Measurements from ENCODE around the gene TMEM252. TPM values are rescaled to one million over a fixed set of nuclear protein-coding genes. Genes with fewer than 3 reads are reported as not detected.

Gene TMEM252
- polyA plus RNA-seq, 2 of the 4 experiments (the other 2 are of a cell fraction): not detected

DNA sequence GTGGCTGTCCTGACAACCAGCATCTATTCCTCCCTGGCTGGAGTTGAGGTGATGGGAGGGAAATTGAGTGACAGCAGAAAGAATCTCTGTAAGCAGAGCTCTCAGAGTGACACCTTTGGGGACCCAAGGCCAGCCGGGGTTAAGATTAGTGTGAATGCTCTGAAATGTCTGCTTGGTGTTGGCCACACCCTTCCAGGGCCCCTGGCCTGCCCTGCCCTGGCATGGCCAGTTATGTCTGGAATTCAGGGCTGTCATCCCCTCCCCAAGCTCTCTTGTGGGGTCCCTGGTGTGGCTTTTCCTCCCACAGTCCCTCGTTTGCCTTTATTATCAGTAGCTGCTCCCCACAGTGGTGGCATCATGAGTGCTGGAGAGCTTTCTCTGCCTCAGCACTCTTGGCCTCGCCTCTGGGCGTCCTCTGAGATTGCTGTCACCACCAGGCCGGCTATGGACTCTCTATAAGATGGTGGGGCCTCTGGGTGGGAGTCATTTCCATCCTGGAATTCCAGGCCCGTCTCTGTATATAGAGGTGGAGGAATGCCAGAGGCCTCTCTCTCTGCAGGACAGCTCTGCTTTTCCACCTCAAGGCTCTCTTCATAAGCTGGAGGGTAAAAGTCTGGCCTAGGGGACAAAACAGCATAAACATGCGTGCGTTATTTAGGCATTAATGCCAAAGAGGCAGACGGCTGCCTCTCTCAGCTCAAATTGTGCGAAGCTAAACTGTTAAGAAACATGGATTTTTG is 3.6 kb downstream of the TMEM252 start:
- H3K27ac ChIP-seq: no peak overlapping the region
- ChIA-PET CTCF (interaction anchor here (1.2 to 1.3 kb wide), 2 partner anchors 19 to 23 kb away, joined by 3 to 4 read pairs; no protein-coding TSS in a partner anchor), POLR2A (no interaction called here)
- WGBS (ENCODE audit: missing lambda C conversion rate): 42% methylated on average over 6 of the region's 10 CpGs
- no peaks in the 10 kb centered on the region for H3K9me3 ChIP-seq
- no peaks in the 10 kb centered on the region for H3K4me1 ChIP-seq
- FAIRE-seq (no peak), ATAC-seq (no peak), DNase-seq (ENCODE audit: low read depth in 1 of 2, low spot score in 1 of 2) (no peak)
- TF ChIP-seq, protein P1, sequence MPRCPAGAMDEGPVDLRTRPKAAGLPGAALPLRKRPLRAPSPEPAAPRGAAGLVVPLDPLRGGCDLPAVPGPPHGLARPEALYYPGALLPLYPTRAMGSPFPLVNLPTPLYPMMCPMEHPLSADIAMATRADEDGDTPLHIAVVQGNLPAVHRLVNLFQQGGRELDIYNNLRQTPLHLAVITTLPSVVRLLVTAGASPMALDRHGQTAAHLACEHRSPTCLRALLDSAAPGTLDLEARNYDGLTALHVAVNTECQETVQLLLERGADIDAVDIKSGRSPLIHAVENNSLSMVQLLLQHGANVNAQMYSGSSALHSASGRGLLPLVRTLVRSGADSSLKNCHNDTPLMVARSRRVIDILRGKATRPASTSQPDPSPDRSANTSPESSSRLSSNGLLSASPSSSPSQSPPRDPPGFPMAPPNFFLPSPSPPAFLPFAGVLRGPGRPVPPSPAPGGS (IDR thresholded peaks at IDR 0.05): no peak
- TF ChIP-seq TFCP2L1 (CRISPR knock-in tag; IDR thresholded peaks at IDR 0.05): no peak
- TF ChIP-seq CBX8 (IDR thresholded peaks at IDR 0.05): no peak
- no peak for TF ChIP-seq POLR2A (IDR thresholded peaks at IDR 0.05; ENCODE audit: low read length)
- TF ChIP-seq CEBPB (IDR thresholded peaks at IDR 0.05): no peak
- no peak for TF ChIP-seq MAFK (IDR thresholded peaks at IDR 0.05; ENCODE audit: partially characterized antibody)
- TF ChIP-seq MAZ (IDR thresholded peaks at IDR 0.05; ENCODE audit: borderline replicate concordance, low read depth, low read length): no peak
- no peak for TF ChIP-seq FOXS1 (CRISPR knock-in tag; IDR thresholded peaks at IDR 0.05)
- TF ChIP-seq FOSL2 (IDR thresholded peaks at IDR 0.05): no peak
- no peak for TF ChIP-seq FOSL2 (CRISPR knock-in tag; IDR thresholded peaks at IDR 0.05)
- TF ChIP-seq KDM5A (IDR thresholded peaks at IDR 0.05): no peak
- TF ChIP-seq TP53 (CRISPR knock-in tag; IDR thresholded peaks at IDR 0.05): no peak
- TF ChIP-seq NPAS2 (CRISPR knock-in tag; IDR thresholded peaks at IDR 0.05; ENCODE audit: borderline replicate concordance): no peak
- H3K4me3 ChIP-seq: no peak overlapping the region
- H3K4me2 ChIP-seq: no peak overlapping the region

DNA sequence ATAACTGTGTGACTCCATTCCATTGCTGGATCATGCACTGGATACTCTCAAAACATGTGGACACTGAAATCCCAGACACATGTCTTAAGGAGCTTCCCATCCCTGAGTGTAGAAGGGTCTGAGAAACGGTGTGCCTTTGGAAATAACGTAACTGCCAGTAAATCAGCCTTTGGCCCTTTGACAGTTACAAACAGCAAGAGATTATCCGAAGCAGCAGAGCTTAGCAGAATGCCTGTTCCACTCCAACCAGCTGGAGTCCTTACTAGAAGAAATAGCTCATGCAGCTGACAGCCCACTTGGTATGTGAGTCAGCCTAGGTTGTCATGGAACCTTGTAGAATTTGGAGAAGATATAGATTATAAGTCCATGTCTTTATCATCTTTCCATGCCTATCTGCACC is 7.0 kb downstream of the TMEM252 start:
- no peak overlapping the region for H3K4me3 ChIP-seq
- ChIA-PET CTCF (interaction anchor here (0.7 kb wide), 1 partner anchor 50 kb away, joined by 3 read pairs; no protein-coding TSS in a partner anchor), POLR2A (no interaction called here)
- H3K27ac ChIP-seq: no peak overlapping the region
- no peaks in the 10 kb centered on the region for H3K4me1 ChIP-seq
- FAIRE-seq (no peak), ATAC-seq (no peak), DNase-seq (ENCODE audit: low read depth in 1 of 2, low spot score in 1 of 2) (no peak)
- no peak overlapping the region for H3K4me2 ChIP-seq
- 32% methylated on average over 3 of the region's 3 CpGs for WGBS (ENCODE audit: missing lambda C conversion rate)
- no peaks in the 10 kb centered on the region for H3K9me3 ChIP-seq
- TF ChIP-seq RCOR1 (IDR thresholded peaks at IDR 0.05; ENCODE audit: low read depth, low read length): no peak

DNA sequence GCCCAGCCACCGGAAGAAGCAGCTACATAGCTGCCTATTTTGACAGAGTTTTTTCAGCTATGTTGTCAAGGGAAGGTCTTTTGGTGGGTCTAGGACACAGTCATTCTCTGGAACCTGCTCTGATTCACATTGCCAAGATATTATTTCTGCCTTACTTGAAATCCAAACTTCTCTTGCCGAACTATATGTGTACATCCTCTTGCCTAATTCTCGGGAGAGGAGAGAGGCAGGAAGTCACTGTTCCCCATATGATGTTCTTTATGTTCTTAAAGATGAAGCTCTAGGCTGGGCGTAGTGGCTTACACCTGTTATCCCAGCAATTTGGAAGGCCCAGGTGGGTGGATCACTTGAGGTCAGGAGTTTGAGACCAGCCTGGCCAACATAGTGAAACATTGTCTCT is 8.6 kb downstream of the TMEM252 start:
- no peak overlapping the region for H3K4me2 ChIP-seq
- POLR2A ChIA-PET: no interaction called here
- ATAC-seq (no peak), FAIRE-seq (no peak), DNase-seq (ENCODE audit: low read depth in 1 of 2, low spot score in 1 of 2) (no peak)
- TF ChIP-seq, protein P1 (IDR thresholded peaks at IDR 0.05): no peak
- TF ChIP-seq BHLHE40 (IDR thresholded peaks at IDR 0.05; ENCODE audit: low read depth, low read length) (no peak), HEYL (CRISPR knock-in tag; IDR thresholded peaks at IDR 0.05) (no peak), HOXA7 (CRISPR knock-in tag; IDR thresholded peaks at IDR 0.05) (no peak), SREBF2 (IDR thresholded peaks at IDR 0.05) (no peak), RARB (CRISPR knock-in tag; IDR thresholded peaks at IDR 0.05) (no peak), HDAC2 (IDR thresholded peaks at IDR 0.05) (no peak), CBX2 (IDR thresholded peaks at IDR 0.05; ENCODE audit: borderline replicate concordance, low read depth) (no peak), RCOR1 (IDR thresholded peaks at IDR 0.05; ENCODE audit: low read depth, low read length) (no peak), JUNB (IDR thresholded peaks at IDR 0.05) (no peak)
- TF ChIP-seq, protein P2, sequence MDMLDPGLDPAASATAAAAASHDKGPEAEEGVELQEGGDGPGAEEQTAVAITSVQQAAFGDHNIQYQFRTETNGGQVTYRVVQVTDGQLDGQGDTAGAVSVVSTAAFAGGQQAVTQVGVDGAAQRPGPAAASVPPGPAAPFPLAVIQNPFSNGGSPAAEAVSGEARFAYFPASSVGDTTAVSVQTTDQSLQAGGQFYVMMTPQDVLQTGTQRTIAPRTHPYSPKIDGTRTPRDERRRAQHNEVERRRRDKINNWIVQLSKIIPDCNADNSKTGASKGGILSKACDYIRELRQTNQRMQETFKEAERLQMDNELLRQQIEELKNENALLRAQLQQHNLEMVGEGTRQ (IDR thresholded peaks at IDR 0.05): no peak
- TF ChIP-seq, protein P3, sequence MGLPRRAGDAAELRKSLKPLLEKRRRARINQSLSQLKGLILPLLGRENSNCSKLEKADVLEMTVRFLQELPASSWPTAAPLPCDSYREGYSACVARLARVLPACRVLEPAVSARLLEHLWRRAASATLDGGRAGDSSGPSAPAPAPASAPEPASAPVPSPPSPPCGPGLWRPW (IDR thresholded peaks at IDR 0.05): no peak
- TF ChIP-seq, protein P4, sequence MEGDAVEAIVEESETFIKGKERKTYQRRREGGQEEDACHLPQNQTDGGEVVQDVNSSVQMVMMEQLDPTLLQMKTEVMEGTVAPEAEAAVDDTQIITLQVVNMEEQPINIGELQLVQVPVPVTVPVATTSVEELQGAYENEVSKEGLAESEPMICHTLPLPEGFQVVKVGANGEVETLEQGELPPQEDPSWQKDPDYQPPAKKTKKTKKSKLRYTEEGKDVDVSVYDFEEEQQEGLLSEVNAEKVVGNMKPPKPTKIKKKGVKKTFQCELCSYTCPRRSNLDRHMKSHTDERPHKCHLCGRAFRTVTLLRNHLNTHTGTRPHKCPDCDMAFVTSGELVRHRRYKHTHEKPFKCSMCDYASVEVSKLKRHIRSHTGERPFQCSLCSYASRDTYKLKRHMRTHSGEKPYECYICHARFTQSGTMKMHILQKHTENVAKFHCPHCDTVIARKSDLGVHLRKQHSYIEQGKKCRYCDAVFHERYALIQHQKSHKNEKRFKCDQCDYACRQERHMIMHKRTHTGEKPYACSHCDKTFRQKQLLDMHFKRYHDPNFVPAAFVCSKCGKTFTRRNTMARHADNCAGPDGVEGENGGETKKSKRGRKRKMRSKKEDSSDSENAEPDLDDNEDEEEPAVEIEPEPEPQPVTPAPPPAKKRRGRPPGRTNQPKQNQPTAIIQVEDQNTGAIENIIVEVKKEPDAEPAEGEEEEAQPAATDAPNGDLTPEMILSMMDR (IDR thresholded peaks at IDR 0.05): no peak
- H3K4me3 ChIP-seq: no peak overlapping the region
- CTCF ChIA-PET: interaction anchor here (1.0 to 1.4 kb wide), 2 partner anchors 28 to 44 kb away, joined by 3 read pairs; no protein-coding TSS in a partner anchor
- H3K9me3 ChIP-seq: no peaks in the 10 kb centered on the region
- WGBS (ENCODE audit: missing lambda C conversion rate): 41% methylated on average over 4 of the region's 4 CpGs
- H3K4me1 ChIP-seq: no peaks in the 10 kb centered on the region
- H3K27ac ChIP-seq: no peak overlapping the region
